Renal cortex interstitium (tissue), 11 donors: ENCODE measurements around the gene C1orf167. TPM values are rescaled to one million over a fixed set of nuclear protein-coding genes. Genes with fewer than 3 reads are reported as not detected.

ENCODE experiments used
- DNase-seq, 11 donors: peaks; one replicate each; pipeline ENCODE4 v3.0.0-alpha.2; 2013; ENCODE audit warnings: low read depth in 9 of 11, low spot score in 4 of 11; ENCODE audit errors: extremely low read depth in 1 of 11
- polyA plus RNA-seq, 3 donors: library from polyadenylated mRNA; unstranded; fragments of 120-200 nt; gene quantifications; one replicate each; pipeline ENCODE4 v1.2.1, GENCODE V29; 2013; ENCODE audit not compliant: insufficient read length in 3 of 3

Gene C1orf167
- polyA plus RNA-seq, 3 donors: 0.32 TPM; not detected in 2

DNA sequence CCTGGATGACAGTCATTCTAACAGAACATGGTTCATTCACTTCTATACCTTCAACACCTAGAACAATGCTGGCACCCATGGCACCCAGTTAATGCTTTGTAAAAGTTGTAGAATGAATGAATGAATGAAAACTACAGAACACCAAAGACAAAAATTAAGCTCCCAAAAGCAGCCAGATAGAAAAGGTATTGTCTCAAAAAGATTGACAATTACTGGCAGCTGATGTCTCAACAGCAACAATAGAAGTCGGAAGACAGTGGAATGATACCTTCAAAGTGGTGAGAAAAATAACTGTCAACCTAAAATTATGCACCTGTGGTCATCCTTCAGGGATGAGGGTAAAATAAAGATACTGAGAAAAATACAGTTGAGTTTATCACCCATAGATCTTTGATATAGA lies 4.9 kb upstream of the C1orf167 start:
- no peak for DNase-seq

DNA sequence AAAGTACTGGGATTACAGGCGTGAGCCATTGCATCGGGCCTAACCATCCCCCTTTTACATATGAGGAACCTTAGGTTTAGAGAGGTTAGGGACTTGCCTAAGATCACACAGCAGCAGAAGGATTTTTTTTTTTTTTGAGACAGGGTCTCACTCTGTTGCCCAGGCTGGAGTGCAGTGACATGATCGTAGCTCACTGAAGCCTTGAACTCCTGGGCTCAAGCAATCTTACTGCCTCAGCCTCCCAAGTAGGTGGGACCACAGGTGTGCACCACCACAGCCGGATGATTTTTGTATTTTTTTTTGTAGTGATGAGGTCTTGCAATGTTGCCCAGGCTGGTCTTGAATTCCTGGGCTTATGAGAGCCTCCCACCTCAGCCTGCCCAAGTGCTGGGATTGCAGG lies 2.2 kb upstream of the C1orf167 start:
- DNase-seq: no peak

DNA sequence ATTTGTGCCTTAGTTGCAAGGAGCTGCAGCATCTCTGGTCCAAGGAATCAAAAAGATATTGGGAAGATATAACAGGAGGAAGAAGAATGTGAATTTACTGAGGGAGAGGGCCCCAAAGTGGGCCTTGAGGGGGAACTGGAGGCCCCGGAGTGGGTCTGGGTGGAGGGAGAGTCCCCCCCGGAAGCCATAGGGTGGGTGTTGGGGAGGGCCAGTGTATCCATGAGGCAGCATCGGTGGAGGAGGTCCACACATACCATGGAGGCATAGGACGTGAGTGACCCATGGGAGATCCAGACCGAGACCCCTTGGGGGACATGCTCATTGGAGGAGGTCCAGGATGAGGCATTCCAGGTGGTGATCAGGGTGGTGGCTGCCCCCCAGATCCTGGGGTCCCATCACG lies 708 bp upstream of the C1orf167 start:
- DNase-seq: no peak

DNA sequence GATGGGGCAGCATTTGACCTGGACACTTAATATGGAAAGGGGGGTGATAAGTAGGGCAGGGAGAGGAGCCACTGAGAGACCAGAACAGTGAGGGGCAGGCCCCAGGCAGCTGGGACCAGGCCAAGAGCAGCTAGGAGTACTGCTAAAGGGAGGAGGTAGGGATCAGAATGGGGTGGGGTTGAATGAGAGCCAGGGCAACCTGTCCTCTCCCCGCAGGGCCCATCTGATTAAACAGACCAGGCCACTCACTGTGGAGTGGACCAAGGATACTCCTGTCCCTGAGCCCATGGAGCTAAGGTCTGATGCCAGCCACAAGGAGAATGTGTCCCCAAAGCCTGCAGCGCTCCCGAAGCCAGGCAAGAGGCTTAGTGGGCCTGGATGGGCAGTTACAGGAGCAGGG lies 2.1 kb downstream of the C1orf167 start:
- DNase-seq: no peak

DNA sequence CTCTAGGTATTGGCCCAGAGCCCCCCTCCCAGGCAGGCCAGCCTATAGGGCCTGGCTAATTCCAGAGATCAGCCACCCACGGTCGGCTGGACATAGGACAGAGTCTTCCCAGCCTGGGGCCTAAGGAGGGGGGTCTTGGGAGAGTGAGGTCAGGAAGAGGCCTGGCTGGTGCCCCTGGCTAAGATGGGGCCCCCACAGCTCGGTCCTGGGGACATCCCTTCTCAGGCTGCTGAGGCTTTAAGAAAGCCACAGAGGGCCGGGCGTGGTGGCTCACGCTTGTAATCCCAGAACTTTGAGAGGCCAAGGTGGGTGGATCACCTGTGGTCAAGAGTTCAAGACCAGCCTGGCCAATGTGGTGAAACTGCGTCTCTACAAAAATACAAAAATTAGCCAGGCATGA lies 2.5 kb downstream of the C1orf167 start:
- DNase-seq: no peak

DNA sequence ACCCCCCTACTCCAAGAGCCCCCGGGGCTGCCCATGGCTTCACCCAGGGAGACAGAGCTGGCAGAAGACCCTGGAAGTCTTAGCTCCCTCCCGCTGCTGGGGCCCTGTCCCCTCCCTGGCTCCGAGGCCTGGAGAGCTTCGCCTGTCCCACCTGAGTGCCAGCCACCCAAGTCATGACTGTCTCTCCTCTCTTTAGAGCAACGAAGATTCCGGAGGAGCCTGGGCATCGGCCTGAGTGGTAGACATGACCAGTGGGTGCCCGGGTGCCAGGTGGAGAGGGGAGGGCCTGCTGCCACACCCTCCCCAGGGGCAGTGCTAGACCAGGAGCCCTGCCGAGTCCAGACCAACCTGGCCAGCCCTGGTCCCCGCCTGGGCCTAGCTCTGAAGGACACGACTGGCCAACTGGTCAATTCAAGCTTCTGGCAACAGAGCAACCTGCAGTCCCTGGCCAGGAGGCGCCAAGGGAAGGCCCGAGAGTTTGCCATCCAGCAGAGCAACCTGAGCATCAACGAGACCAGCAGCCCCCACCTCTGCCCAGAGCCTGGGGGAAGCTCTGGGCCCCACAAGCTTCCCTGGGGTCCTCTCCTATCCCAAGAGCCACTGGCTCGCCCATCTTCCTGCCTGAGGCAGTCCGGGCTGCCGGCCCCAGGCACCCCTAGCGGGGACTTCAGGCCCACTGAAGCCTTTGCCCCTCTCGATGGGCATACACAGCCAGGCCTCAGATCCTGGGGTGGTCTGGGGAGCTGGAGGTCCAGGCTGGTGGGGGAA lies 3.9 kb downstream of the C1orf167 start:
- no peak for DNase-seq

DNA sequence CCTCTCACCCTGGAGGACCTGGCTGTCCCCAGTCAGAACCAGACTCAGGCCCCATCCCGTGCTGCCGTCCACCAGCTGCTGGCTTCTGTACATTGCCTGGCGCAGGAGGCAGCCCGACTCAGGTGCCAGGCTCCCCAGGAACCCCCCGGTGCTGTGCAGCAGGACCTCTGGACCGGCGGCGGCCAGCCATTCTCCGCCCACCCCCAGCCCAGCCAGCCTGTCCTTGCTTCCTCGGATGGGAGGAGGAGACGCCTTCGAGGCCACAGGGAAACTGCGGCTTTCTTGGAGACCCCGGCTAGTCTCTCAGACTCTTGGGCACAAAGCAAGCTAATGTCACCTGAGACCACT lies 4.4 kb downstream of the C1orf167 start:
- DNase-seq: no peak

DNA sequence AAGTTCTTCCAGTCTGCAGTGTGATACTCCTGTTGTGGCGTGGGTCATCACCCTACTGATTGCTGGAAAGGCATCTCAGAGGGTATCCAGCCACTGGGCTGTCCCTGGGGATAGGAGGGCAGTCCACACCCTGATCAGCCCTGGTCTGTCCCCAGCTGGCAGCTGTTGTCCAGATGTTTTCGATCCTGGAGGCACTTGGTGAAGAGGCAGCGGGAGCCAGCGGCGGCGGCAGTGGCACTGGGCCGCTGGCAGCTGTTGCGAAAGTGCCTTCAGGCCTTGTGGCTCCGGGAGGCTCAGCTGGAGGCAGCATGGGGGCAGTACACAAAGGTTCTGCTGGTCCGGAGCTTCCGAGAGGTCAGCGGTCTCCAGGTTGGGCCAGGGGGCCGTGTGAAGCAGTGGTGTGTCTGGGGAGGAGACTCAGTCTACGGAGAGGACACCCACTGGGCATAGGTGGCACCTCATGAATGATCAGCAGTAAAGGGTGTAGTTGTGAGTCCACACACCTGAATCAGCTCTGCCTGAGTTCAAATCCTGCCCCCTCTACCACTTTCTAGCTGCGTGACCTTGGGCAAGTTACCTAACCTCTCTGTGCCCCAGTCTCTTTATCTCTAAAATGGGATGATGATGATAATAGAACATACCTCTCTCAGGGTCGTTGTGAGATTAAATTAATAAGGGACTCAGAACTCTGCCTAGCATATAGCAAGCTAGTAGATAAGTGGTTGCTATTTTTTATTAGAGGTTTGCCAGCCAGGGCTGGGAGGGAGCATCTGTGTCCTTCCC lies 6.1 kb downstream of the C1orf167 start:
- DNase-seq: no peak

DNA sequence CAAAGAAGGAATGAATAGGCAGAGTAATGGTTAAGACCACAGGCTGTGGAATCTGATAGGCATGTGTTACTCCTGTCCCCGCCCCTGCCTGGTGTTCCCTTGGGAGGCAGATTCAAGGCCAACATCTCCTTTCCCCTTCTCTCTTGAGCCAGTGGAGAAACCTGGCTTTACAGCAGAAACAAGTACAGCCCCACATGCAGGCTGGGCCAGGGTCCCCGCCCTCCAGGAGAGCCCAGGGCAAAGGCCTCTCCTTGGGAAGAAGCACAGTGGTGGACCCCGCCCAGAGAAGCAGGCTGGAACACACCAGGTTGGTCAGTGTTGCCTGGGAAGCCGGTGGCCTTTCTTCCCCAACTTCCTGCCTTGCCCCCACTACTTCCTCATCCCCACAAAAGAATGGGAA lies 6.8 kb downstream of the C1orf167 start:
- no peak for DNase-seq

DNA sequence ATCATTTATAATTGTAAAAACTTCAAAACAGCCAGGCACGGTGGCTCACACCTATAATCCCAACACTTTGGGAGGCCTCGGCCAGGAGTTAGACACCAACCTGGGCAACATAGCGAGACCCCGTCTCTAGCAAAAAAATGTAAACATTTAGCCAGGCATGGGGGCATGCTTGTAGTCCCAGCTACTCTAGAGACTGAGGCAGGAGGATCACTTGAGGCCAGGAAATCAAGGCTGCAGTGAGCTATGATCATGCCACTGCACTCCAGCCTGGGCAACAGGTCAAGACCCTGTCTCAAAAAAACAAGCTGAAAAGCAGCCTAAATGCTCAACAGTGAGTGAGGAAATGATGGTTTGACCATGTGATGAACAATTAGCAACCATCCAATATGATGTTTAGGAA lies 7.3 kb downstream of the C1orf167 start:
- no peak for DNase-seq

DNA sequence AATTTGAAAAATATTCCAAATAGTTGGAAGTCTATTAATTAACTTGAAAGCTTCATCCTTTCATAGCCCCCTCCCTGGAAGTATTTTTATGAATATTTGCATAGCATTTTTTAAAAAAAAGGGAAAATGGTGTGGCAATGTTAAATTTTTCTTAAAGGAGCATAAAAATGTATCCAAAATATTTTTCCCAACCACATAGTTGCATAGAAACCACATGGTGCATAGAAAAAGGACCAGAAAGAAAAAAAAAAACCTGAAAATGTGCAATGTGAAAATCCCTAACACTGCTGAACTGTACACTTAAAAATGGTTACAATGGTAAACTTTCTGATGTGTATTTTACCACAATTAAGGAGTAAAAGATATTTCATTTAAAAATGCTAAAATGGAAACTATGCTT lies 8.0 kb downstream of the C1orf167 start:
- no peak for DNase-seq

DNA sequence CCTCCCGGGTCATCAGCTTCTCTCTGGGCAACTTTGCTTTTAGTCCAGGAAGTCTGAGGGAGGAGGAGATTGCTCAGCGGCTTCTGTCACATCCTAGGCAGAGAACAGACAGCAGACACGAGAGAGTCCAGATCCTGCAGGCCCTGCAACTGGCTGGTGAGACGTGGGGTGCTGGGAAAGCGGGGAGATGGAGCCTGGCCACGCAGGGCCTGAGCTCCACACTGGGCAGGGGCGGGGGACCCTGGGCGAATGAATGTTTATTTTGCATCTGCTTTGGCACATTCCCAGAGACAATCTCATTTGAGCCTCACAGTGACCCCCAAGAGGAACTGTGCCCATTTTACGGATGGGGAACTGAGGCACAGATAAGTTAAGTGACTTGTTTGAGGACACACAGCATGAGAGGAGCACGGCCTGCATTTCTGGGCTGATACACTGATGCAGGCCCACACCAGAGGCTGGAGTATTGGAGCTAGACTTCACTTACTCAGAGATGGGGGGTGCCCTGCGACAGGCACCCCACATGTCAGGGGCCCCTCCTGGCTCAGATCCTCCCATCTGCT lies 9.6 kb downstream of the C1orf167 start:
- DNase-seq: no peak

DNA sequence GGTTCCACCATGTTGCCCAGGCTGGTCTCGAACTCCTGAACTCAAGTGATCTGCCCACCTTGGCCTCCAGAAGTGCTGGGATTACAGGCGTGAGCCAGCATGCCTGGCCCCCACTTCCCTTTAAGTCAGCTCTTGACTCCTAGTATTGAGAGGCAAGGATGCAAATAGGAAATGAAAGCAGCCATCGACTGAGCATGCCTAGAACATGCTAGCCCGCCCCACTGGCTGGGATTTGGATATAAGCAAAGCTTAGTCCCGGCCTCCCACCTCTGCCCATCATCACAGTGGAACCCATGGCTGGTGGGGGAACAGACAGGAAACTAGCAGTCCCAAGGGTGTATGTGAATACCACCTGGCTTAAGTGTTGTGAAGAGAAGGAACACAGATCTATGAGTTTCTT lies 10.5 kb downstream of the C1orf167 start:
- no peak for DNase-seq

DNA sequence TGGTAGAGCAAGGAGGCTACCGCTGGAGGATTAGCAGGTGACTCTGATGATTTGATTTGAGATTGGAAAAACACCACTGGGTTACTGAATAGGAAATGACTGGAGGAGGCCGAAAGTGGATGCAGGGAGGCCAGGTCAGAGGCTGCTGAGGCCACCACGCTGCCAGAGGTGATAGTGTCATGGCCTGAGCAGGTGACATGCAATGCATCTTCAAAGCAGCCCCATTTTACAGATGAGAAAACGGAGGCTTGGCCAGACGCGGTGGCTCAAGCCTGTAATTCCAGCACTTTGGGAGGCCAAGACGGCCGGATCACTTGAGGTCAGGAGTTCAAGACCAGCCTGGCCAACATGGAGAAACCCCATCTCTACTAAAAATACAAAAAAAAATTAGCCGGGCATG lies 12.8 kb downstream of the C1orf167 start:
- DNase-seq: no peak

DNA sequence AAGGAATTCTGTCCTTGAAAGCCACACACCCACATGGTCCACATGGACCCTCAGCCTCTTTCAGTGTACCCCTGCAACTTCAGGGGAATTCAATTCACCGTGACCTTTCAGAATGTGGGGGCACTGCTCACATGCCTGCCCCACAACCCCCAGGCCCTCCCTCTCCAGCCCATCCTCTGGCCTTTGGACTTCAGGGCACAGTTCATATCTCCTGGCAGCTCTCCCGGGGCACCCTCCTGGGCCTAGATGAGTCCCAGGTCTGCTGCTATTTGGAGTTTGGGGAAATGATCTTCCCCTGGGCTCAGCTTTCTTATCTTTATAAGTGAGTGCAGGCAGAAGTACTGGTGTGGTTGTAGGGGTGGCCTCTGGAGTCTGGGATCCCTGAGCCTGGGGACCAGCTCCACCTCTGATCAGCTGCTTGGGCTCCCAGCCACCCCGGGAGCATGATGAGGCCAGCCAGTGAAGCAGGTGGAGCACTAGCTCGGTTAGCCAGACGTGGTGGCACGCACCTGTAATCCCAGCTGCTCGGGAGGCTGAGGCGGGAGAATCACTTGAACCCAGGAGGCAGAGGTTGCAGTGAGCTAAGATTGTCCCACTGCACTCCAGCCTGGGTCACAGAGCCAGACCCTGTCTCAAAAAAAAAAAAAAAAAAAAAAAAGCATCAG lies 15.8 kb downstream of the C1orf167 start:
- no peak for DNase-seq

DNA sequence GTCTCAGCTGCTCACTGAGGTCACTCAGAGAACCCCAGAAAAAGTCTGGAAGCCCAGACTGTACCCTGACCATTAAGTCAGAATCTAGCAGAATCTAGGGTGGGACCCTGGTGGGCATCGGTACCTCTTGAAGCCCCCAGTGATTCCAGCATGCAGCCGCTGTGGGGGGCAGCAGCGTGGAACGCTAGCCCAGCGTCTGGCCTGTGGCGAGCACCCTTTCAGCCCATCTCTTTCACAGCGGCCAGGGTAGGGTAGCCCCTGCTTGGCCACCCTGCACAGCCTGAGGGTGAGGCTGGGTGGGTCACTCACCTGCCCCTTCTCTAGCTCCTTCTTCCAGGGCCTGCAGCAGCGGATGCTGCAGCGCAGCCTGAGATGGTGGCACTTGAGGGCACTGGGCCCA lies 16.3 kb downstream of the C1orf167 start:
- no peak for DNase-seq

DNA sequence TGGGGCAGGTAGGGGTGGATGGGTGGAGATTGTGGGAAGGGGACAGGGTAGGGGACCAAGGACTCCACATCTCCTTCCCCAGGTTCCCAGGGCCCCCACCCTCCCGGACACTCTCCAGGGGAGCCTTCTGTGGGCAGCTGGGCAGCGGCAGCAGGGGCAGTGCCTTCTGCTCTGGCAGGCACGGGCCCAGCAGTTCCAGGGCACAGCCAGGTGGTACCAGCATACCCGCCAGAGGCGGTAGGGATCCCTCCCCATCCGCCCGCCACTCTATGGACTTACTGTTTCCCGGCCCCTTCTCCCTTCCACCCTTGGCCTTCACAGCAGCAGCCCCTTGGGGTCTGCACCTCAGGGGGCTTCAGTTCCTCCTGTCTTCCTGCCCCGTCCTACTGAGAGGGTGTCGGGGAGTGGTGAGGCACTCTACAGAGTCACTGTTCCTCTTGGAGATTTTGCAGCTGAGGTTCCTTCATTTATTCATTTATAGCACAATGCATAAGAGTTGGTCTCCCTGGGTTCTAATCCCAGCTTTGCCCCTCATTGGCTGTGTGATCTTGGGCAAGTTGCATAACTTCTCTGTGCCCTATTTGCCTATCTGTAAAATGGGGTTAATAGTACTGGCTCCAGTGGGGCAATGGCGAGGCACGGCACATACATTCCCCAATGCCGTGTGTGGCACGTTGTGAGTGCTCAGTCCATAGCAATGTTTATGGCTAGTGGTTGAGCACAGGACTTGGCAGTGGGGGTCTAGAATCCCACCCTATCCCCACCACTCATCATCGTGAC lies 17.0 kb downstream of the C1orf167 start:
- DNase-seq: no peak

DNA sequence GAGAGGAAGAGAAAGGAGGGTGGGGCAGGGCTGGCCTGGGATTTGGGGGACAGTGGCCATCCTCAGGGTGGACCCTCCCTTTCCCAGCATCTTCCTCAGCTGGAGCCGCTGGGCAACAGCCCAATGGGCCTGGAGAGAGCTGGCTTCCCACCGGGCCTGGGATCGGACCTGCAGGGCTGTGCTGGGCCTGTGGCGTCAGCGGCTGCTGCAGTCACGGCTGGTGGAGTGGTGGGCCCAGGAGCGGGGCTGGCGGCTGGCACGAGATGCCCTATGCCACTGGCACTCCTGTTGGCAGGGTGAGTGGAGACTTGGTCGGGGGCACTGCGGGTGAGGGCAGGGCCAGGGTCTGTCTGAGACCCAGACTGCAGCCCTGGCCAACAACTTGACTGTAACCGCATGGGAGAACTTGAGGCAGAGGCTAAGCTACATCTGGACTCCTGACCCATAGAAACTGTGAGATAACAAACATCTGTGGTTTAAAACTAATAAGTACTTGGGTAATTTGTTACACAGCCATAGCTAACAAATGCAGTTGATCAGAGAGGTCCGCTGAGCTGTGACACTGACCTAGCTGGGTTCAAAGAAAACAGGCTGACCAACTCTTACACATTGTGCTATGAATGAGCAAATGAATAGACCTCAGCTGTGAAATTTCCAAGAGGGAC lies 17.9 kb downstream of the C1orf167 start:
- DNase-seq: no peak
